Trophoblast cell (in vitro differentiated cells and primary cell): ENCODE data around the gene ASIC3.

ENCODE experiments used
- DNase-seq, 2 donors: peaks; one replicate each; pipeline ENCODE4 v3.0.0-alpha.2; 2016
- H2AFZ ChIP-seq: 2 replicates; pipeline ENCODE4 v1.6.1; 2013; ENCODE audit warnings: low read length, moderate library complexity, mild to moderate bottlenecking; ENCODE audit not compliant: insufficient read depth, poor library complexity
- H2AK5ac ChIP-seq: 2 replicates; pipeline ENCODE4 v1.6.1; 2013; ENCODE audit warnings: mild to moderate bottlenecking, low read length
- H2BK120ac ChIP-seq: 2 replicates; pipeline ENCODE4 v1.6.1; 2013; ENCODE audit warnings: low read length, mild to moderate bottlenecking, moderate library complexity; ENCODE audit not compliant: insufficient read depth, poor library complexity
- H2BK12ac ChIP-seq: 2 replicates; pipeline ENCODE4 v1.6.1; 2013; ENCODE audit warnings: mild to moderate bottlenecking, low read length, moderate library complexity
- H2BK5ac ChIP-seq: 2 replicates; pipeline ENCODE4 v1.6.1; 2013; ENCODE audit warnings: low read length, low read depth, moderate library complexity, mild to moderate bottlenecking; ENCODE audit not compliant: poor library complexity
- H3K14ac ChIP-seq: 2 replicates; pipeline ENCODE4 v1.6.1; 2013; ENCODE audit warnings: mild to moderate bottlenecking, low read length
- H3K18ac ChIP-seq: 2 replicates; pipeline ENCODE4 v1.6.1; 2013; ENCODE audit warnings: mild to moderate bottlenecking, low read length
- H3K23ac ChIP-seq: 2 replicates; pipeline ENCODE4 v1.6.1; 2013; ENCODE audit warnings: low read length
- H3K27ac ChIP-seq: 2 replicates; pipeline ENCODE4 v1.5.1; 2013; ENCODE audit warnings: low read depth, mild to moderate bottlenecking, inconsistent platforms, low read length, moderate library complexity
- H3K27me3 ChIP-seq: 2 replicates; pipeline ENCODE4 v1.6.1; 2013; ENCODE audit warnings: inconsistent platforms, mild to moderate bottlenecking, low read length, moderate library complexity; ENCODE audit not compliant: insufficient read depth
- H3K36me3 ChIP-seq, 2 experiments: 1 replicate in 1 of 2; 2 replicates in 1 of 2; pipeline ENCODE4 v1.6.1; 2013; ENCODE audit warnings: low read length in 2 of 2, mild to moderate bottlenecking in 2 of 2, moderate library complexity in 1 of 2; ENCODE audit not compliant: insufficient read depth in 2 of 2, control insufficient read depth in 1 of 2
- H3K4ac ChIP-seq: 2 replicates; pipeline ENCODE4 v1.6.1; 2013; ENCODE audit warnings: low read depth, mild to moderate bottlenecking, low read length, moderate library complexity
- H3K4me1 ChIP-seq, 2 experiments: 1 replicate in 1 of 2; 2 replicates in 1 of 2; pipeline ENCODE4 v1.6.1; 2013; ENCODE audit warnings: low read length in 2 of 2, mild to moderate bottlenecking in 2 of 2, moderate library complexity in 1 of 2; ENCODE audit not compliant: insufficient read depth in 2 of 2, control insufficient read depth in 1 of 2
- H3K4me2 ChIP-seq: 2 replicates; pipeline ENCODE4 v1.6.1; 2013; ENCODE audit warnings: inconsistent platforms, mild to moderate bottlenecking, low read length, moderate library complexity
- H3K4me3 ChIP-seq: 2 replicates; pipeline ENCODE4 v1.5.1; 2013; ENCODE audit warnings: mild to moderate bottlenecking, low read depth, low read length, inconsistent platforms
- H3K79me1 ChIP-seq: one replicate; pipeline ENCODE4 v1.6.1; 2013; ENCODE audit warnings: low read length
- H3K79me2 ChIP-seq: 2 replicates; pipeline ENCODE4 v1.6.1; 2013; ENCODE audit warnings: low read length, mild to moderate bottlenecking; ENCODE audit not compliant: control insufficient read depth, insufficient read depth, poor library complexity
- H3K9ac ChIP-seq: 2 replicates; pipeline ENCODE4 v1.6.1; 2013; ENCODE audit warnings: mild to moderate bottlenecking, low read length
- H3K9me3 ChIP-seq: 2 replicates; pipeline ENCODE4 v1.6.1; 2013; ENCODE audit warnings: low read depth, mild to moderate bottlenecking, control low read depth, inconsistent platforms, low read length; ENCODE audit not compliant: insufficient read depth
- H4K12ac ChIP-seq: 2 replicates; pipeline ENCODE4 v1.6.1; 2013; ENCODE audit warnings: low read depth, mild to moderate bottlenecking, low read length, moderate library complexity
- H4K8ac ChIP-seq: 2 replicates; pipeline ENCODE4 v1.6.1; 2013; ENCODE audit warnings: low read depth, mild to moderate bottlenecking, low read length, moderate library complexity
- H4K91ac ChIP-seq: one replicate; pipeline ENCODE4 v1.6.1; 2013; ENCODE audit warnings: low read depth, mild to moderate bottlenecking, low read length, moderate library complexity
- WGBS: extraction: QIAGEN DNeasy Blood & Tissue Kit; methylation state at CpG from one replicate; pipeline ENCODE4 v1.1.7; 2013; ENCODE audit warnings: missing lambda C conversion rate; ENCODE audit not compliant: insufficient read length, insufficient coverage; ENCODE audit errors: extremely low coverage; 5-methylcytosine and 5-hydroxymethylcytosine counted together

ASIC3 gene

DNA sequence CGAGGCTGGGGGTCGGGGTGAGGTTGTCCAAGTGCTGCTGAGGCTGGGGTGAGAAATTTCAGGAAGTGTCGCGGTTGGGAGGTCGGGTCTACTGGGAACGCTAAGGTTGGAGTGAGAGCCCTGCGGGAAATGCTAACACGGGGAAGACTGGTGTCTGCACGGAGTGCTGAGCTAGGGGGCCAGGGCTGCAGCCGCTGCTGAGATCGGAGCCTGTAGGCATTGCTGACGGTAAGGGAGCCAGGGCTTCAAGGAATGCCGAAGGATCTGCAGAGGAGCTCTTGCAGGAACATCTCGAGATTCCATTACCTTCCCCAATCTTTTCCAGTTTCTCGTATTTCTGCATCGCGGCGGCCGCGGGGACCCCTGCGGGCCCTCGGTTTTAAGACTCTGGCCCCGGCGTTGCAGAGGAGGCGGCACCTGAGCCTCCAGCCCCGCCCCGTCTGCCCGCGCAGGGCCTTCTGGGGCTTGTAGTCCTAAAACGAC is 9.2 kb downstream of the ASIC3 start, which contains the start of gene CDK5:
Gene CDK5, minus strand, starts transcription at position 392 of the 483 bp plus-strand sequence. Its CDS starts 49 bp downstream, at position 343.
- peak within 1 kb of the TSS; percentile 77 for H3K18ac ChIP-seq
- peak within 1 kb of the TSS; percentile 95 for H4K8ac ChIP-seq
- peak within 1 kb of the TSS; percentile 48 for H3K4ac ChIP-seq
- peak within 1 kb of the TSS; percentile 84 for H3K27ac ChIP-seq
- no peak for DNase-seq
- H2BK12ac ChIP-seq, result peak within 1 kb of the TSS; percentile 37
- H3K14ac ChIP-seq, result peak within 1 kb of the TSS; percentile 87
- no CpG with 5 or more reads among the region's 30 CpGs for WGBS
- peaks cover 25% of the 10 kb centered on the region for H3K79me2 ChIP-seq
- peak within 1 kb of the TSS; percentile 63 for H3K4me3 ChIP-seq
- H3K4me2 ChIP-seq, result peak within 1 kb of the TSS; percentile 90
- H3K36me3 ChIP-seq, result peaks cover 3 to 6% of the 10 kb centered on the region in 2 experiments
- H3K23ac ChIP-seq, result no peak within 1 kb of the TSS
- peaks cover 44% of the 10 kb centered on the region in 2 experiments for H3K4me1 ChIP-seq
- peak within 1 kb of the TSS; percentile 88 for H4K91ac ChIP-seq
- no peaks in the 10 kb centered on the region for H3K9me3 ChIP-seq
- H2AK5ac ChIP-seq, result peak within 1 kb of the TSS; percentile 82
- peaks cover 37% of the 10 kb centered on the region for H3K79me1 ChIP-seq
- H3K27me3 ChIP-seq, result no peaks in the 10 kb centered on the region
- peak within 1 kb of the TSS; percentile 69 for H2BK120ac ChIP-seq
- peak within 1 kb of the TSS; percentile 58 for H2AFZ ChIP-seq
- H4K12ac ChIP-seq, result peak within 1 kb of the TSS; percentile 82
- peak within 1 kb of the TSS; percentile 75 for H3K9ac ChIP-seq
- peak within 1 kb of the TSS; percentile 81 for H2BK5ac ChIP-seq

DNA sequence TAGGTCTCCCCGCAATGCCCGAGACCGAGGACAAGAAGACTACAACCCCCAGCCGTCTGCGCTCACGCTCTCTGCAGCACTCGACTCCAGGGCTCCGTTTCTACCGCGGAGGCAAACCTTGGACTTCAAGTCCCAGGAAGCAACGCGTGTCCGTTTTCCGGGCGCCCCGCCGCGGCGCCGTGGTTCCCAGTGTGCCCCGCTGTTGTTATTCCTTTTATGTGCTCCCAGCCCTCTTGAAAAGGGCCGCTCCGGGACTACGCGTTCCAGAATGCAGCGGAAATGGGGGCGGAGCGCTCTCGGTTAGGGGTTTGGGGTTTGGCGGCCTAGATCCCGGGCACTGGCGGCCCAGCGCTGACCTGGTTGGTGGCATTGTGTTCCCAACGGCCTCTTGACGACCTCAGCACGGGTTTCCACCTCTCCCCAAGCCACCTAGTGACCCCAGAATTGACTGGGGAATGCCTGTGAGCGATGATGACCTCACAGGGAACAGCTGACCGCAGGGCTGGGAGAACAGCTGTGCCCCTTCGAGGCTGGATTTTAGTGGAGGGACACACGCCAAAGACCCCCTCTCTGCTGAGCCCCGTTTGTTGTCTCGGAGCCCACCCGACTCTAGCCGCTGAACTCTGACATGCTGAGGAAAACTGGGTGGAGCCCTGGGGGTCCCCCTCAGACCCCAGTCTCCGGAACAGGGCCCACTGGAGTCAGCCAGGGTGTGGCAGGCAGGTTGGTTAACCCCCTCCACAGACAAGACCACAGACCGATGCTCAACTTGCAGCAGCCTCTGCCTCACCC is 9.9 kb downstream of the ASIC3 start:
- Histone ChIP-seq H3K27me3 (no peaks in the 10 kb centered on the region), H3K79me1 (peaks cover 40% of the 10 kb centered on the region), H3K4me2 (peak overlapping the region; percentile 90), H3K9ac (peak overlapping the region; percentile 75), H2BK12ac (peak overlapping the region; percentile 37), H2AFZ (peak overlapping the region; percentile 58), H3K4me1 (peaks cover 47% of the 10 kb centered on the region in 2 experiments), H3K4me3 (peak overlapping the region; percentile 63), H3K27ac (peak overlapping the region; percentile 84), H3K9me3 (no peaks in the 10 kb centered on the region), H3K36me3 (peaks cover 3 to 6% of the 10 kb centered on the region in 2 experiments), H3K4ac (peak overlapping the region; percentile 48), H4K91ac (peak overlapping the region; percentile 88), H3K79me2 (peaks cover 26% of the 10 kb centered on the region), H2BK5ac (peak overlapping the region; percentile 81), H4K12ac (peak overlapping the region; percentile 82), H3K23ac (no peak overlapping the region), H3K14ac (peak overlapping the region; percentile 87), H4K8ac (peak overlapping the region; percentile 95), H3K18ac (peak overlapping the region; percentile 77), H2BK120ac (peak overlapping the region; percentile 69), H2AK5ac (peak overlapping the region; percentile 82)
- WGBS, result no CpG with 5 or more reads among the region's 46 CpGs
- peak; percentile 99 for DNase-seq

DNA sequence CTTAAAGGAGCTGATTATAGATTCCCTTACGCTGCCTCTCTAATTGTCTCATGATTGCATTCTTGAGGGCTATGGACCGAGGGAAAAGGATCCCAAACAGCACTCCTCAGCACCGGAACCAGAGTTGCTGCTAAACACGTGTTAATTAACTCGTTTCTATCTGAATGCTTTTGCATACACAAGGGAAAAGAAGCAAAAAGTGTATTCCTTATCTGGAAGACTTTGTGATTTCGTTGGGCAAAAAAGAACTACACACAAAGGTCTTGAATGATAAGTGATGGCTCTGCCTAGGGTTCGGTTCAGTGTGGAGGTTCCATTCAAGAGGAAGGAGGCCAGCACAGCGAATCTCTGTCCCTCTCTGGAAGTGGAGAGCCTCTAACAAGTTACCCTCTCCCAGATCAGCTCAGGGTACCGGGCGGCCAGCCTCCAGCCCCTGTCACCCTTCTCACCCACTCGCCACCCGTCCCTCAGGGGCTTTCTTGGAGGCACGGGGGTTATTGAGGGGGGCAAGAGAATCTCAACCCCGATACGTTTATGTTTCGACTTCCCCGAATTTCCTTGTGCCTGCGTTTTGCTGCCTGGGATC is 10.5 kb downstream of the ASIC3 start:
- H2AK5ac ChIP-seq, result peak overlapping the region; percentile 82
- no peaks in the 10 kb centered on the region for H3K9me3 ChIP-seq
- peak overlapping the region; percentile 66 for H3K4me3 ChIP-seq
- peaks cover 3 to 9% of the 10 kb centered on the region in 2 experiments for H3K36me3 ChIP-seq
- peak overlapping the region; percentile 91 for H3K14ac ChIP-seq
- H2BK12ac ChIP-seq, result peak overlapping the region; percentile 30
- WGBS, result no CpG with 5 or more reads among the region's 18 CpGs
- H3K79me2 ChIP-seq, result peaks cover 26% of the 10 kb centered on the region
- peaks cover 50% of the 10 kb centered on the region in 2 experiments for H3K4me1 ChIP-seq
- H2AFZ ChIP-seq, result peak overlapping the region; percentile 82
- H3K4ac ChIP-seq, result peak overlapping the region; percentile 85
- peak in 1 of 2 donors; percentile 45 for DNase-seq
- H3K27ac ChIP-seq, result peak overlapping the region; percentile 84
- peak overlapping the region; percentile 89 for H4K91ac ChIP-seq
- H3K27me3 ChIP-seq, result no peaks in the 10 kb centered on the region
- H2BK120ac ChIP-seq, result peak overlapping the region; percentile 79
- H3K23ac ChIP-seq, result no peak overlapping the region
- peak overlapping the region; percentile 84 for H3K9ac ChIP-seq
- H4K8ac ChIP-seq, result peak overlapping the region; percentile 95
- peak overlapping the region; percentile 82 for H4K12ac ChIP-seq
- H3K4me2 ChIP-seq, result peak overlapping the region; percentile 90
- peak overlapping the region; percentile 93 for H3K18ac ChIP-seq
- H2BK5ac ChIP-seq, result peak overlapping the region; percentile 81
- peaks cover 44% of the 10 kb centered on the region for H3K79me1 ChIP-seq

DNA sequence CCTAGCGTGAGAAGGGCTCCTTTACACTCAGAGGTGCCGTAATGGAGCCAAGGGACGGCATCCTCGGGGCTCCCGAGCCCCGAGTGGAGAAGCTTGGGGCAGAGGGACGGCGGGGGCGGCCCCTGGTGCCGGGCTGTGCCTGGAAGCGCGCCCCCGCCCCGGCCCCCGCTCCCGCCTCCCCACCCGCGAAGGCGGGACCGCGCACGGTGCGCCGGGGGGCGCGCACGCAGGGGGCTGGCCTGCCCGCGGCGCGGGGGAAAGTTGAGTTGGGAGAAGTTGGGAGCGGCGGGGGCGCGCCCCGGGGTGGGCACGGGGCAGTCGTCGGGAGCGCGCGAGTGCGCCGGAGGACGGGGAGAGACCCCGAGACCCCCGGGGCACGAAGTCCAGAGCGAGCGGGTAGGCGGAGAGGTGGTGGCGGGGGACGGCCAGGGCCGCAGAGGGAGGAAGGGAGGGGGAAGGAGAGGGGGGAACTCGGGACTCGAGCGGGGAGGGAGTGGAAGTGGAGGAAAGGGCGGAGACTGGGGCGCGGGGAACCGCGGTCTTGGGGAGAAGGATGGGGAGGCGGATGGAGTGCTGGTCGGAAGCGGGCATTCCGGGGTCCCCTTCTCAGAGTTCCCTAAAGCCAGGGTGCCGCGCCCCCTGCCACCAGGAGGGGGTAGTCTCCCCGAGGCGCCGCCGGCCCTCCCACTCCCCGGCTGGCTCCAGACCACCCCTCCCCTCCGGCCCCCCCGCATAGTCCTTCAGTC is 11.2 kb downstream of the ASIC3 start, which contains the start of gene SLC4A2:
Gene SLC4A2, plus strand, starts transcription at position 223 of the 746 bp plus-strand sequence. CDS start 2,399 bp downstream, outside the sequence.
- Histone ChIP-seq H3K4me2 (peak within 1 kb of the TSS; percentile 95), H3K14ac (peak within 1 kb of the TSS; percentile 91), H4K91ac (peak within 1 kb of the TSS; percentile 89), H3K4ac (peak within 1 kb of the TSS; percentile 85), H3K18ac (peak within 1 kb of the TSS; percentile 93), H3K23ac (no peak within 1 kb of the TSS), H3K27me3 (no peaks in the 10 kb centered on the region), H3K27ac (peak within 1 kb of the TSS; percentile 84), H3K4me1 (peaks cover 50% of the 10 kb centered on the region in 2 experiments), H3K4me3 (peak within 1 kb of the TSS; percentile 79), H2BK120ac (peak within 1 kb of the TSS; percentile 82), H3K9me3 (no peaks in the 10 kb centered on the region), H3K79me2 (peaks cover 26% of the 10 kb centered on the region), H2BK12ac (peak within 1 kb of the TSS; percentile 30), H2AK5ac (peak within 1 kb of the TSS; percentile 82), H2BK5ac (peak within 1 kb of the TSS; percentile 89), H4K8ac (peak within 1 kb of the TSS; percentile 95), H3K36me3 (peaks cover 9 to 12% of the 10 kb centered on the region in 2 experiments), H3K9ac (peak within 1 kb of the TSS; percentile 84), H4K12ac (peak within 1 kb of the TSS; percentile 82), H2AFZ (peak within 1 kb of the TSS; percentile 82), H3K79me1 (peaks cover 47% of the 10 kb centered on the region)
- no CpG with 5 or more reads among the region's 75 CpGs for WGBS
- peak; percentile 41 to 82 for DNase-seq
